ENCODE data around the gene INPP4A.

INPP4A gene

DNA sequence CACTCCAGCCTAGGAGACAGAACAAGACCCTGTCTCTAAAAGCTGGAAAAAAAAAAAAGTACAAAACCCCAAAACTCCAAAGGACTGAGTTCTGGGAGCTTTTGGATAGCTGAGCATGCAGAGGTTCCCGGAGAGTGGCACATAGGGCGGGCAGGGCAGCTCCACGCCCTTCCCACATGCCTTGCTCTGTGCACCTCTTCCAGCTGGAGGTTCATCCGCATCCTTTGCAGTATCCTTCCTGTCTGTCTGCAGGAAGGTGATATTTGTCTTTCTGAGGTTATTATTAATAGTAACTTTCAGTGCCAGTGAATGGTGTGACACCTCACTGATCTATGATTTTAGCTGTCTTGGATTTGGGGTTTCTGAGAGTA lies 70.2 kb downstream of the INPP4A start:
- Histone ChIP-seq H3K9ac (ENCODE audit: low read depth, low read length) (no peak overlapping the region), H3K36me3 (ENCODE audit: insufficient read depth, low read depth, low read length) (0 out of 2 replicates have a peak, but pooled peaks cover 5% of the 10 kb centered on the region), H3K27ac (ENCODE audit: low read length) (no peak overlapping the region), H3K9me3 (ENCODE audit: insufficient read depth, low read depth, low read length) (no peaks in the 10 kb centered on the region), H3K27me3 (ENCODE audit: insufficient read depth, low read length) (no peaks in the 10 kb centered on the region), H3K4me3 (ENCODE audit: low read length) (no peak overlapping the region), H3K4me1 (ENCODE audit: insufficient read depth, low read length) (peaks cover 5% of the 10 kb centered on the region; the same call in 1 of the 2 replicates)

DNA sequence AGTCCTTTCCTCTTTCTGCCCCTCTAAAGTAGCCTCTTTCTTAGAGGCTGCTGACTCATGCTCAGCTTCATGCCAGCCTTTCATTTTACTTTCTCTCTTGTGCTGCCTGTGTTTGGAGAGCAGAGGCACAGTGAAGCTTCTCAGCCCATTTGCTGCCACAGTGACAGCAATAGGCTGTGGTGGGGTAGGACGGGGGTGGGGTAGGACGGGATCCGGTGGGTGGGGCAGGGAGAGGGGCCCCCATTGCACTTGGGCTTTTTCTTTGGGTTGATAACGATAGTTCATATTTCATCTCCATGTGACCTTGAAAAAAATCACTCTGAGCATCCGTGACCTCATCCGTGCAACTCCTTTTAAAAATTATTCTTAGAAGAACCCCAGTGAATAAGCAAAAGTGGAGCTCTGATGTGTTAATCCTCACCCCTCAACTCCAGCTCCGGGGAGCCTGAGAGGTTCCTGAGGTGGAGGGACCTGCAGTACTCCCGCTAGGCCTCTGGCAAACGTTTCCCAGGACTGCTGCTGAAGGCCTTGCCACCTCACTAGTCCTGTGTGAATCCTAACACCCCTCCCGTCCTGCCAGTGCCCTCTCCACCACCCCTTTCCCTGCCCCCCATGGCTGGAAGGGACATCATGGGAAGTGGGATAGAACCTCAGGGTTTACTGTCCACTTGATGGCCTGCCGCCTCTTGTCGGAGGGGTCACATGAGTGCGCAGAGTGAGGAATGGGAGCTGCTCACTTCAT lies 70.8 kb downstream of the INPP4A start:
- no peak overlapping the region for H3K9ac ChIP-seq (ENCODE audit: low read depth, low read length)
- H3K36me3 ChIP-seq (ENCODE audit: insufficient read depth, low read depth, low read length): 0 out of 2 replicates have a peak, but pooled peaks cover 8% of the 10 kb centered on the region
- H3K4me3 ChIP-seq (ENCODE audit: low read length): no peak overlapping the region
- no peaks in the 10 kb centered on the region for H3K27me3 ChIP-seq (ENCODE audit: insufficient read depth, low read length)
- H3K27ac ChIP-seq (ENCODE audit: low read length): no peak overlapping the region
- peaks cover 5% of the 10 kb centered on the region; the same call in 1 of the 2 replicates for H3K4me1 ChIP-seq (ENCODE audit: insufficient read depth, low read length)
- no peaks in the 10 kb centered on the region for H3K9me3 ChIP-seq (ENCODE audit: insufficient read depth, low read depth, low read length)

DNA sequence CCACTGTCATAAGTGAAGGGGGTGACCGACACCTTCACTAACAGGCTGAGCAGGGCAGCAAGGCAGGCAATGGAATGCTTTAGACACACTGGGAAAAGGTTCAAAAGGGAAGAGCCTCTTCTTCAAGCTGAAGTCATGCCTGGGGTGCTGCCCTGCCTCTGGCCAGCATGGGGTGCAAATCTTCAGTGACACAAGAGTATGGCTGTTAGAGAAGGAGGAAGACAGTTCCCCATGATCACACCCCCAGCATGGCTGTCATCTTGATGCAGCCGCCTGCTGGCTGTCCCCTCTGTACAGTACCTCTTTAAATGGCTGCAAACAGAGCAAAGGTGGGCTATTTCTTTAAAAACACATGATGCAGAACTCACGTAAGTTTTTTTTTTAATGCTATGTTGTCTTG lies 71.9 kb downstream of the INPP4A start:
- Histone ChIP-seq H3K4me3 (ENCODE audit: low read length) (no peak overlapping the region), H3K36me3 (ENCODE audit: insufficient read depth, low read depth, low read length) (peaks cover 16% of the 10 kb centered on the region; the same call in 1 of the 2 replicates), H3K27ac (ENCODE audit: low read length) (no peak overlapping the region), H3K27me3 (ENCODE audit: insufficient read depth, low read length) (no peaks in the 10 kb centered on the region), H3K4me1 (ENCODE audit: insufficient read depth, low read length) (peaks cover 5% of the 10 kb centered on the region; the same call in 1 of the 2 replicates), H3K9ac (ENCODE audit: low read depth, low read length) (no peak overlapping the region), H3K9me3 (ENCODE audit: insufficient read depth, low read depth, low read length) (no peaks in the 10 kb centered on the region)

DNA sequence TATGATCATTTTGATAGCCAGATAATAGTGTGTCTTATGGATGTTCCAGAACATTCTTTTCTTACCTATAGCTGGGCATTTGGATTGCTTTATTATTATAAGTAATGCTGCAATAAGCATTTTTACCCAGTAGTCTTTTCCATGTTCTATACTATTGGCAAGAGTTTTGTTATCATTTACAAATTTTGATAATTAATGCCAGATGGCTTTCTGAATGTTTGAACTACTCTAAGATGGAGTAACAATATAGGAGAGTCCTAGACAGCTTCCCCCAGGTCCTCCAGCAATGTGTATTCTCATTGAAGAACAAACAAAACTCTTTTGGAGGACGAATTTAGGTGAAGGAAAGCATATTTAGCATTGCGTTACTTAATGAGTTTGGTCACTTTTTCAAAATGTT lies 73.0 kb downstream of the INPP4A start:
- Histone ChIP-seq H3K9me3 (ENCODE audit: insufficient read depth, low read depth, low read length) (no peaks in the 10 kb centered on the region), H3K9ac (ENCODE audit: low read depth, low read length) (no peak overlapping the region), H3K27ac (ENCODE audit: low read length) (no peak overlapping the region), H3K4me1 (ENCODE audit: insufficient read depth, low read length) (peaks cover 5% of the 10 kb centered on the region; the same call in 1 of the 2 replicates), H3K4me3 (ENCODE audit: low read length) (no peak overlapping the region), H3K27me3 (ENCODE audit: insufficient read depth, low read length) (no peaks in the 10 kb centered on the region), H3K36me3 (ENCODE audit: insufficient read depth, low read depth, low read length) (peaks cover 17% of the 10 kb centered on the region; the same call in 1 of the 2 replicates)

DNA sequence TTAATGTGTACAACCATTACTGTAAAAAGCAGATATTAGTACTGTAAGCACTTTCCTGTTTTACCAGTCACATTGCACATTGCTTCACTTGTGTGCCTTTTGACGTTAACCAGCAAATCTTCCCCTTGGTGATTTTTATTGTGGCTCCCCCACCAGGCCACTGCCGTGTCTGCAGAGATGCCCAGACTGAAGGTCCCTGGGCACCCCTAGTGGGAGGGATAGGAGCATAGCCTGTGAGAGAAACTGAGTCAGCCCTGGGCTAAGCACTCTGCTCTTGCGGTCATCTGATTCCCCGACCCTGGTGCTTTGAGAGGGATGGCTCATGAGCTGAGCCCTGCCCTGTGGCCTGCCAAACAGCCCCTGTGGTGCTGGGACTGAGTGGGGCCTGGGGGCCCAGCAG lies 73.4 kb downstream of the INPP4A start:
- Histone ChIP-seq H3K27ac (ENCODE audit: low read length) (no peak overlapping the region), H3K4me3 (ENCODE audit: low read length) (no peak overlapping the region), H3K36me3 (ENCODE audit: insufficient read depth, low read depth, low read length) (peaks cover 21% of the 10 kb centered on the region), H3K27me3 (ENCODE audit: insufficient read depth, low read length) (no peaks in the 10 kb centered on the region), H3K9me3 (ENCODE audit: insufficient read depth, low read depth, low read length) (no peaks in the 10 kb centered on the region), H3K9ac (ENCODE audit: low read depth, low read length) (no peak overlapping the region), H3K4me1 (ENCODE audit: insufficient read depth, low read length) (peaks cover 5% of the 10 kb centered on the region; the same call in 1 of the 2 replicates)

DNA sequence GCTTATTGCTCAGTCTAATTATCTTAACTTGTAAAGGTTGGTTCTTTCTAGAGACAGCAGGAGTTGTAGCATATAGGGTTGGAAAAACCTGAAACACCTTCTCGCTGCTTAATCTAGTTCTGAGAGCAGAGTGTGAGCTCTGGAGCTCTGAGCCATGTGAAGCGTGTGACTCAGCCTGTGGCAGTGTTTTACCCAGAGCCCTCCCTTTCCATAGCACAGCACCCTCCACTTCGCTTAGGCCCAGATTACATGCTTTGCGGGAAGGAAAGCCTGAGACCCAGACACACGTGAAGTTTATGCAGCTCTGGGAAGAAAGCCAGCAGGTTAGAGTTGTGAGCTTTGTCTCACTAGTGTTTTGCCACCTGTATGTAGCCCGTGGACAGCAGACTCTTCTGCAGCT lies 74.5 kb downstream of the INPP4A start:
- no peak overlapping the region for H3K9ac ChIP-seq (ENCODE audit: low read depth, low read length)
- H3K27me3 ChIP-seq (ENCODE audit: insufficient read depth, low read length): no peaks in the 10 kb centered on the region
- H3K27ac ChIP-seq (ENCODE audit: low read length): no peak overlapping the region
- H3K4me3 ChIP-seq (ENCODE audit: low read length): no peak overlapping the region
- H3K9me3 ChIP-seq (ENCODE audit: insufficient read depth, low read depth, low read length): no peaks in the 10 kb centered on the region
- peaks cover 21% of the 10 kb centered on the region for H3K36me3 ChIP-seq (ENCODE audit: insufficient read depth, low read depth, low read length)
- peaks cover 5% of the 10 kb centered on the region; the same call in 1 of the 2 replicates for H3K4me1 ChIP-seq (ENCODE audit: insufficient read depth, low read length)

DNA sequence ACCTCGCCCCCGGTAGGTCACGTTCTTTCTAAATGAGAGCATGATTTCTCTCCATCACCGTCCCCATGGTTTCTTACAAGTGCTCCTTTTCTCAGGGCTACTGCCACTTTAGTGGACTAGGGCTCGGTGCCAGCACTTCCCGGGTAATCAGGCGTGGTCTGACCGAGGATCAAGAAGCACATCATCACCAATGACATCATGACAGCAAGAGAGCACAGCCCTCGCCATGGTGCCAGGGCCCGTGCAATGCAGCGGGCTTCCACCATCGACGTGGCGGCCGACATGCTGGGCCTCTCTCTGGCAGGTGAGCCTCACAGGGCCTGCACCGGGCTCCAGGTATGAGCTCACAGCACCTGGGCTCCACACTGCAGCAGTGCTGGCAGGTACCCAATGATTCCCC lies 75.2 kb downstream of the INPP4A start:
- Histone ChIP-seq H3K36me3 (ENCODE audit: insufficient read depth, low read depth, low read length) (peaks cover 21% of the 10 kb centered on the region), H3K9ac (ENCODE audit: low read depth, low read length) (no peak overlapping the region), H3K4me1 (ENCODE audit: insufficient read depth, low read length) (peaks cover 2% of the 10 kb centered on the region; the same call in 1 of the 2 replicates)

DNA sequence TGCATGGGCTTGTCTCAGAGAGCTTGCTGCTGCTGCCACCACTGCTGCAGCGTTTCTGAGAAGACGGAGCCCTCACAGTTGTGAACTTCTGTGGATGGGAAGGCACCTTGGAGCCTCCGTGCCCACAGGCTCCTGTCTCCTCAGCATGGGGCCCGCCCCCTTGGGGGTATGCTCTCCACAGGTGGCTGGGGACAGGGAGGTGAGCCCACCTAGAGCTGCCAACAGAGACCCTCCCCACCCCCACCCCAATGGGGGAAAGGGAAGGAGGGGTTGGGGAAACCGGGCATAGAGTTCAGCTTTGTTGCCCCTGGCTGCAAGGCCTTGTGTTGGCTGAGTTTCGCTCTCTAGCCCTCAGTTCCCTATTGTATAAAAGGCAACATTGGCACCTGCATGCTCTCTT lies 76.1 kb downstream of the INPP4A start:
- H3K36me3 ChIP-seq (ENCODE audit: insufficient read depth, low read depth, low read length): peaks cover 21% of the 10 kb centered on the region
- H3K9me3 ChIP-seq (ENCODE audit: insufficient read depth, low read depth, low read length): no peaks in the 10 kb centered on the region
- H3K27ac ChIP-seq (ENCODE audit: low read length): no peak overlapping the region
- H3K27me3 ChIP-seq (ENCODE audit: insufficient read depth, low read length): no peaks in the 10 kb centered on the region
- no peak overlapping the region for H3K9ac ChIP-seq (ENCODE audit: low read depth, low read length)
- H3K4me1 ChIP-seq (ENCODE audit: insufficient read depth, low read length): no peaks in the 10 kb centered on the region
- no peak overlapping the region for H3K4me3 ChIP-seq (ENCODE audit: low read length)

More for the DNA sequence above, 75.2 kb downstream of the INPP4A start:
- no peaks in the 10 kb centered on the region for H3K9me3 ChIP-seq (ENCODE audit: insufficient read depth, low read depth, low read length)
- no peaks in the 10 kb centered on the region for H3K27me3 ChIP-seq (ENCODE audit: insufficient read depth, low read length)
- no peak overlapping the region for H3K27ac ChIP-seq (ENCODE audit: low read length)
- H3K4me3 ChIP-seq (ENCODE audit: low read length): no peak overlapping the region

DNA sequence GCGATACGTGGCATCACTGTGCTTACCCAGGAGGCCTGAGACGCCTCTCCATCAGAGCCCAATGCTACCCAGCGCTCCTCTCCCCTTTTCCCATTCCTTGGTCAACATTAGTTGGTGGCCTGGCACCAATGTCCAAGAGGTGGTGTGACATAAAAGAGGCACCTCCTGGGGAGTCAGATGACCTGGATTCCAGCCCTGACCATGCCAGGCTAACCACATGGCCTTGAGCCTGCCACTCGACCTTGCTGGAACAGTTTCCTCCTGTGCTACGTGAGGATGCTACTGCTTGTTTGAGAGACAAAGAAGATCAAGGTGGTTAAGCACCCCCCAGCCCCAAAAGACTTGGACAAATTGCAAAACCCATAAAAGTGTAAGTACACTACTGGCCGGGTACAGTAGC lies 76.6 kb downstream of the INPP4A start:
- Histone ChIP-seq H3K4me1 (ENCODE audit: insufficient read depth, low read length) (no peaks in the 10 kb centered on the region), H3K9me3 (ENCODE audit: insufficient read depth, low read depth, low read length) (no peaks in the 10 kb centered on the region), H3K4me3 (ENCODE audit: low read length) (no peak overlapping the region), H3K27me3 (ENCODE audit: insufficient read depth, low read length) (no peaks in the 10 kb centered on the region), H3K9ac (ENCODE audit: low read depth, low read length) (no peak overlapping the region), H3K36me3 (ENCODE audit: insufficient read depth, low read depth, low read length) (peaks cover 21% of the 10 kb centered on the region), H3K27ac (ENCODE audit: low read length) (no peak overlapping the region)

DNA sequence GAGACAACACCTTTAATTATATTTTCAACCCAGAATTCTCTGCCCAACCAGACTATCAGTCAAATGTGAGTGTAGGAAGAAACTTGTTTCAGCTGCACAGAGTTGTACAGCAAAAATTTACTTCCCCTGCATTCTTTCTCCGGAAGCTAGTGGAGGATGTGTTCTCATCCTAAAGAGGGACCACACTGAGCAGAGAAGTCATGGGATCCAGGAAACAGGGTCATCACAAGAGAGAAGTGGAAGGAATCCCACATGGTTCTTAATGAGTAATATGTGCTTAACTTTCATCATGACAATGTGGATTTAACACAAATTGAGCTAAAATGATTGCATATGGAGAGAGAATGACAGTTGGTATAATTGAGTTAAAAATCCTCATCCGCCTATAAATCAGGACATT lies 78.2 kb downstream of the INPP4A start:
- Histone ChIP-seq H3K9ac (ENCODE audit: low read depth, low read length) (no peak overlapping the region), H3K4me1 (ENCODE audit: insufficient read depth, low read length) (no peaks in the 10 kb centered on the region), H3K4me3 (ENCODE audit: low read length) (no peak overlapping the region), H3K27me3 (ENCODE audit: insufficient read depth, low read length) (no peaks in the 10 kb centered on the region), H3K9me3 (ENCODE audit: insufficient read depth, low read depth, low read length) (no peaks in the 10 kb centered on the region), H3K27ac (ENCODE audit: low read length) (no peak overlapping the region), H3K36me3 (ENCODE audit: insufficient read depth, low read depth, low read length) (peaks cover 21% of the 10 kb centered on the region)

DNA sequence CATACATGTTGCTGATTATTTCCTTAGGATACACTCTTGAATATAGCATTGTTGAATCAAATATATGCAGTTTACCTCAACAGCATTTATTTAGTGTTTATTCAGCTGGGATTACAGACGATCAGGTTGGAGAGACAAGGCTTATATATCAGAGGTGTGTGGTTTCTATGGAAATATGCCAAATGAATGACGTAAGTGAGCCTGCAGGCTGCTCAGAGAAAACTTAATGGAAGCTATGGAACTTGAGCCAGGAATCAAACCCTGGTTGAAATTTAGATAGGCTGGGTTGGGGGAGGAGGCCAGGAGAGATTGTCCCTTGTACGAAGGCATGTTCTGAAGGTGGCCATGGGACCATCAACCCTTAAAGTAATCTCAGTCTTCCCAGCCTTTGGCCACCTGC lies 79.5 kb downstream of the INPP4A start:
- H3K9me3 ChIP-seq (ENCODE audit: insufficient read depth, low read depth, low read length): no peaks in the 10 kb centered on the region
- no peak overlapping the region for H3K9ac ChIP-seq (ENCODE audit: low read depth, low read length)
- H3K36me3 ChIP-seq (ENCODE audit: insufficient read depth, low read depth, low read length): peaks cover 21% of the 10 kb centered on the region
- no peak overlapping the region for H3K27ac ChIP-seq (ENCODE audit: low read length)
- no peaks in the 10 kb centered on the region for H3K27me3 ChIP-seq (ENCODE audit: insufficient read depth, low read length)
- no peak overlapping the region for H3K4me3 ChIP-seq (ENCODE audit: low read length)
- no peaks in the 10 kb centered on the region for H3K4me1 ChIP-seq (ENCODE audit: insufficient read depth, low read length)

DNA sequence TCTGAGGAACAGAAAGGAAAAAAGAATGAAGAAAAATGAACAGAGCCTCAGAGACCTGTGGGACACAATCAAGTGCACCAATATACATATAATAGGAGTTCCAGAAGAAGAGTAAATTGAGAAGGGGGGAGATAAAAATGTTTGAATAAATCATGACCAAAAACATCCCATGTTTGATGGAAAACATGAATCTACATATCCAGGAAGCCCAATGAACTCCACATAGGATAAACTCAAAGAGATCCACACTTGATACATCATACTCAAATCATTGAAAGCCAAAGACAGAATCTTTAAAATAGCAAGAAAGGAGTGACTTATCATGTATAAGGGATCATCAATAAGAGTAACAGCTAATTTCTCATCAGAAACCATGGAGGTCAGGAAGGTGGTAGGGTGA lies 83.7 kb downstream of the INPP4A start:
- no peaks in the 10 kb centered on the region for H3K4me1 ChIP-seq (ENCODE audit: insufficient read depth, low read length)
- H3K36me3 ChIP-seq (ENCODE audit: insufficient read depth, low read depth, low read length): peaks cover 3% of the 10 kb centered on the region; the same call in 1 of the 2 replicates
- no peak overlapping the region for H3K27ac ChIP-seq (ENCODE audit: low read length)
- H3K9ac ChIP-seq (ENCODE audit: low read depth, low read length): no peak overlapping the region
- no peaks in the 10 kb centered on the region for H3K27me3 ChIP-seq (ENCODE audit: insufficient read depth, low read length)
- no peak overlapping the region for H3K4me3 ChIP-seq (ENCODE audit: low read length)
- no peaks in the 10 kb centered on the region for H3K9me3 ChIP-seq (ENCODE audit: insufficient read depth, low read depth, low read length)
